HG02938 (cell line): ENCODE measurements around the gene WDR5.

Experiments used
- ATAC-seq: cut with Tn5 transposase; IDR thresholded peaks from one replicate; pipeline ENCODE4 v1.9.1; 2021; ENCODE audit warnings: mild to moderate bottlenecking, moderate library complexity; ENCODE audit not compliant: unreplicated experiment

WDR5 gene

DNA sequence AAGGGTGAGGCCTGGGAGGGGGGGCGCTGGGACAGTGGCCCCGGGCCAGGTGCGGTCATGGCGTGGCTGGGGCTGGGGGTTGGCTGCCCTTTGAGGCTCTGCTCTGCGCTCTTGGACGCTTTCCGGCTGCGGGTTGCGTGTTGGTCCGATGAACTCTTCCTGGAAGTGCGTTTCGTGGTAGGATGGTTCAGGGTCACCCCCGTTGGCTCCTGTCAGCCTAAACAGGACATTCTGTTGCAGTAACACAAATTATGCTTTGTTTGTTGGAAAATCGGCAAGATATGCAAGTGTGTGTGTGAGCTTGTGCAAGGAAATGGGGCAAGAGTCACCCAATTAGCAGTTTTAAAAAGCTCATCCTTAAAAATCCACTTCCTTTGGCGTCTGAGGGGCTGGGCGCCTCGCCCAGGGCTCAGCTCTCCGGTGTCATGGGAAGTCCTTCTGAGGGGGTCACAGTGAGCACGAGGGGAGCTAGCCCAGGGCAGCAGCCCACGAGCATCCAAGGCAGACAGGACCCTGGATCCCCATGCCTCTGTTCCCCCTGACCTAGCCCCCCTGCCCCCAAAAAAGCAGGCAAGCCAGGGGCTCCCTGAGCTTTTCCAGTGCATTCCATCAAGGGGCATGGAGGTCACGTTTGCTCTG lies 50.7 kb downstream of the WDR5 start:
- no peak for ATAC-seq

DNA sequence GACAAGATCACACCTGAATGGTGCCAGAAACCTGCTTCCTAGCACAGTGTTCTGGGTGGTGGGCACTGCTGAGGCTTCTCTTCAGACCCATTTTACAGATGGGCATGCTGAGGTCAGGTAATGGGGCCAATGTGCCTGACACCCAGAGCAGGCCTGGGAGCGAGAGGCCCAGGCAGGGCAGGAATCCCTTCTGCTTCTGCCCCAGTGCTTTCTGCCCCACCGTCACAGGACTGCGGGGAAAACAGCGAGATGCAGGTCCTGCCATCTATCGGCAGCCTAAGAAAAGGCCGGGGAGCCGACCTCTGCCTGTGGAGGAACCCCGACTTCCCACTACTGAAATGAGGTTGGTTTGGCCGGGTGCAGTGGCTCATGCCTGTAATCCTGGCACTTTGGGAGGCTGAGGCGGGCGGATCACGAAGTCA lies 51.2 kb downstream of the WDR5 start:
- no peak for ATAC-seq

DNA sequence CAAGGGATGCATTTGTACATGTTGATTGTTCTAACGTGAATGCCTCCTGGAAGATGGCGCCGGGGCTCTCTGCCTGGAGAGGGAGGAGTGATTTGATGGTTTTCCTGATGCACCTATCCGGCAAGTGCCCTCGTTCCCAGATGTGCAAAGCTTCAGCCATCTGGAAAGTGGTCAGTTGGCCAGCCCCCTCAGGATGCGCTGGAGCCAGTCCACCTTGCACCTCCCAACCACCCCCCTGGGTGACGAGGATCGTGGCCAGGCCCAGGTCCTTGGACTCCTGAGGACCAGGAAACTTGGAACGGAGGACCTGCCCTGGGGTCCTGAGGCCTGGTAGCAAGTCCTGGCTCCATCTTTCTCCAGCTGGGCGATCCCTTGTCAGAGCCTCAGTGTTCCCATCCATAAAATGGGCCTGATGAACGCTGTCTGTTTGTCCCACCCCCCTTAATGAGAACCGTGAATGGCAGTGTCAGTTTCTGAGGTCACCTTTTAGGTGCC lies 52.1 kb downstream of the WDR5 start:
- no peak for ATAC-seq

DNA sequence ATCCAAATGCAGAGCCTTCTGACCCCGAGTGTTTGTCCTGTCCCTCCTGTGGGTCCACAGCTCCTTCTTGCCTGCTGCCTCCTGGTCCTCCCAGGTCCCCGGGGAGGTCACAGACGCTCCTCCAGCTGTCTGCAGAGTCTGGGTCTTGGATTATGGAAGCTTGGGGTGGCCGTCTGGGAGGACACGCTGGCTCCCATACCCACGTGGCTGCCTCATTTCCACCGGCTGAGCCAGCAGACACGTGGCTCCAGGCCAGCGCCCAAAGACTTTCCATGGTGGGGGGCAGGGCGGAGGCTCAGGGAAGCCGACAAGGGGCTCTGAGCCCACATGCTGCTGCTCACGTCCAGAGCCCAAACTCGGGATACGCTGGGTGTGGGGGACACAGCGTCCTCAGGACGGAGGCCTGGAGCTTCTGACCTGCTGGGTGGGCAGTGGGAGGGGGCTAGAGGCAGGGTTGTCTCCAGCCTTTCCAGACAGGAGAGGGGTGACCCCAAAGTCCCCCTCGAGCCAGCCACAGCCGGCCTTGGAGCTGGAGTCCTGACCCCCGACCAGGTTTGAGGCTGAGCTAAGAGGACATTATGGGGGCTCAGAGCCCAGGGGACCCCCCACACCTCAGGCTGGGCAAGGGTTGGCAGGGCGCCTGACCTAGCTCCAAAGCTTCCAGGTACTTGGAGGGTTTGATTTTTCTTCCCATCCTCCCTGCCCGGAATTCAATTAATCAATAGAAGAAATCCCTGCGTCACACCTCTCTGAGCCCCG lies 52.7 kb downstream of the WDR5 start:
- ATAC-seq: no peak

DNA sequence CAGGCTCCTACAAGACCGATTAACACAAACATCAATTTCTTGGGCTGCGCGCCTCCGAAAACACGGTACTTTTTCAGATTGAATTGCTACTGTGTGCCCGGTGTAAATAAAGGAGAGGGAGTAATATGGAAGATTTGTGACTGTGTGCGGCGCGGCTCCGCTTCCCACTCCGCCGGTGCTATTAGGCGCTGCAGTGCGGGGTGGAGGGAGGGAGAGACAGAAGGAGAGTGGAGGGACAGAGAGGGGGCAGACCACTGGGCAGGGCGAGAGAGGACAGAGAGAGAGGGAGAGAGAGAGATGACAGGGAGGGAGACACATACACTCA lies 53.2 kb downstream of the WDR5 start:
- ATAC-seq: no peak

DNA sequence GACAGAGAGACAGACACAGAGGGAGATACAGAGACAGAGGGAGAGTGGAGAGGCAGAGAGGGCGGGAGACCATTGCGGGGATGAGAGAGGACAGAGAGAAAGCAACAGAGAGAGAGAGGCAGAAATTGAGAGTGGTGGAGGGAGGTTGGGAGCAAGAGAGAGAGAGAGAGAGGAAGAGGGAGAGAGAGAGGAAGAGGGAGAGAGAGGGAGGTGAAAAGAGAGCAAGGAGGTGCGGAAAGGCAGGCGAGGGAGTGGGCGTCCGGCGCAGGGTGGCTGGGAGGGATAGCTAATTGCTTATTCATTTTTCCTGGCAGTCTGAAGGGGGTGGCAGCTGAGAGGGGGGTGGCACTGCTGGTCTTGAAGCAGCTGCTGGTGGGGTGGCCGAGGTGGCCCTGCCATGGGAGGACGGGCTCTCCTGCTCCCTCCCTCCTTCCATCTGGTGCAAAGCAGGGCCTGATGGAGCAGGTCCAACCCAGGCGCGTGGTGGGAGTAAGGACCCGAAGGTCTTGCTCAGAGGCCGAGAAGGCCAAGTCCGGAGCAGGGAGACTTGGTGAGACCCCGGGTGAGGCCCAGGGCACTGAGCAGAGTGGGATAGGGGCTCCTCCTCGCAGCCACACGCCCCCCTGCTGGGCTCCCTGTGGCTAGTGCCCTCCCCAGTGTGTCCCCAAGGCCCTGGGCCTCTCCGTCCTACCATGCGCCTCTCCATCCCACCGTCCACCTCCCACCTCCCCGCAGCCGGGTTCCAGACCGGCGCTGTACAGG lies 53.8 kb downstream of the WDR5 start:
- ATAC-seq: no peak

DNA sequence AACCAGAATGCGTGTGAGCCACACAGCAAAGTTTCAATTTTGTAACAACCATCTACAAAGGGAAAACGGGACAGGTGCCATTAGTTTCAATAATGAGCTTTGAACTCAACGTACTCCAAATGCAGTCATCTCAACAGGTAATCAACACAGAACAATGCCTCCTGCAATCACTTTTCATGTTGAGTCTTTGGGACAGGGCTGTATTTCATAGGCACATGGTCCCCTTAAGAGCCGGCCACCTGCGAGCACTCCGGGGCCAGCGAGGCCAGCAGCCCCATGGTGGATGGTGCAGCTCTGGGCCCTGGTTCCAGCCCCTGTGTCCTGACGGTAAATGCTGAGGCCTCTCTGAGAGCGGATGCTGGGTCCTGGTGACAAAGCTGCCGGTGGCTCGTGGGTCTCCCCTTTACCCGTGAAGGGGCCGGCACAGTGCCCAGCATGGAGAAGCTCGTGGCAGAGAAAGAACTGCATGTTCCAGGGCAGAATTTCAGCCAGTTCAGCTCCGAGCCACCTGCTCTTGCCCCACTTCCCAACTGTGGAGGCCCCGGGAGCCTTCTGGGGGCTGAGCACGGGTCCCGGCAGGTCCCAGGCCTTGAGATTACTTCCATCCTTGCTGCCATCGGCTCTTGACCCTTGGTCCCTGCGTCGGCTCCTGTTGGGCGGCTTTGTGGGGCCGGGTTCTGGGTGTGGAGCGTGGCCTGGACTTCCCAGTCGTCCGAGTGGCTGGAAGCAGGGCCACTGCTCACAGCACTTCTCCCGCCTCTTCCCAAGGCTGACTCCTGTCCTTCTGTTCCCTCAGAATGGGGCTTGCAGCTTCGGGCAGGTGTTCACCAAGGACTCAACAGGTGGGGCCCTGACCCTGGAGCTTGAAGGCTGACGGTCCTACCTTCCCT lies 54.6 kb downstream of the WDR5 start:
- ATAC-seq: no peak

DNA sequence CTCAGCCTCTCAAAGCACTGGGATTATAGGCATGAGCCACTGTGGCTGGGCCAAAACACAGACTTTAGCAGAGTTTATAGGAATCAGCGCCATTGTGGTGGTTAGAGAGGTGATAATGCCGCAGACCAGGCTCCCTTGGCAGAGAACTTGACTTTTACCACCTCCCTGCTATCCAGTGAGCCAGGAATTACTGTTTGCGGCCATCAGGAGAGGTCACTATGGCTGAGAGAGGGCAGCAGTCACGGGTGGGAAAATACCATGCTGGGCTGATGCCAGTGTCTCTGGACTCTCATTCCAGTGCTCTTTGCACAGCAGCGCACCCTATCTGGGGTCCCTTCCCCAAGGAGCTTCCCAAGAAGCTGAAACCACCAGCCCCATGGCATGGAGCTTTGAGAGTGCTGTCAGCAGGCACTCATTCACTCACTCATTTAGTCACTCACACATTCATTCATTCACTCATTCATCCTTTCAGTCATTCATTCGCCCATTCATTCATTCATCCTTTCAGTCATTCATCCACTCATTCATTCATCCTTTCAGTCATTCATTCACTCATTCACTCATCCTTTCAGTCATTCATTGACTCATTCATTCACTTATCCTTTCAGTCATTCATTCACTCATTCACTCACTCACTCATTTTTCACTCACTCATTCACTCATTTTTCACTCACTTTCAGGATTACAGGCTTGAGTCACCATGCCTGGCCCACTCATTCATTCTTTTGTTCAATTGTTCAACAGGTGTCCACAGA lies 55.8 kb downstream of the WDR5 start:
- no peak for ATAC-seq

DNA sequence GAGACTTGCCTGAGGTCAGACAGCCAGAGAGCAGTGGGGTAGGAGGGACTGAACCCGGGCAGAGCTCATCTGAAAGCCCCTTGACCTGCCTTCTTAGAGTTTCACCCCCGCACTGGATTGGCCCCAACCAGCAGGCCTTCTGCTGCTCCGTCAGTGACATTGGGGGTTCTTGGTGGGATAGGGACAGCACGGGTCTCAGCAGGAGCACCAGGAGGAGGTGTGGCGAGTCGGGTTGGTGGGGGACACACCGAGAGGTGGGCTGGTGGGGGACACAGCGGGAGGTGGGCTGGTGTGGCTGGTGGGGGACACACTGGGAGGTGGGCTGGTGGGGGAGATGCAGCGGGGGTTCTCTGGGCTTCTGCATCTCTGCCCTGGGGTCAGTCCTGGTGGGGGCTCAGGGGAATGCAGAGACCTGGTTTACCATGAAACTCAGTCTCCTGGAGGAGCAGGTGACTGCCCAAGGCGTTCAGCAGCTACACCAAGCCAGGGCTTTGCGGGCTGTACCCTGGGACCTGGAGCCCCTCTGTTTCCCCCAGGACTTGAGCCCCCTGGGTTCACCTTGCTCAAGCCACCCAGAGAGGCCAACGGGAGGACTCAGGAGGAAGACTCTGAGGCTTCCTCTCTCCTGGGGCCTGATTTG lies 56.5 kb downstream of the WDR5 start:
- no peak for ATAC-seq

DNA sequence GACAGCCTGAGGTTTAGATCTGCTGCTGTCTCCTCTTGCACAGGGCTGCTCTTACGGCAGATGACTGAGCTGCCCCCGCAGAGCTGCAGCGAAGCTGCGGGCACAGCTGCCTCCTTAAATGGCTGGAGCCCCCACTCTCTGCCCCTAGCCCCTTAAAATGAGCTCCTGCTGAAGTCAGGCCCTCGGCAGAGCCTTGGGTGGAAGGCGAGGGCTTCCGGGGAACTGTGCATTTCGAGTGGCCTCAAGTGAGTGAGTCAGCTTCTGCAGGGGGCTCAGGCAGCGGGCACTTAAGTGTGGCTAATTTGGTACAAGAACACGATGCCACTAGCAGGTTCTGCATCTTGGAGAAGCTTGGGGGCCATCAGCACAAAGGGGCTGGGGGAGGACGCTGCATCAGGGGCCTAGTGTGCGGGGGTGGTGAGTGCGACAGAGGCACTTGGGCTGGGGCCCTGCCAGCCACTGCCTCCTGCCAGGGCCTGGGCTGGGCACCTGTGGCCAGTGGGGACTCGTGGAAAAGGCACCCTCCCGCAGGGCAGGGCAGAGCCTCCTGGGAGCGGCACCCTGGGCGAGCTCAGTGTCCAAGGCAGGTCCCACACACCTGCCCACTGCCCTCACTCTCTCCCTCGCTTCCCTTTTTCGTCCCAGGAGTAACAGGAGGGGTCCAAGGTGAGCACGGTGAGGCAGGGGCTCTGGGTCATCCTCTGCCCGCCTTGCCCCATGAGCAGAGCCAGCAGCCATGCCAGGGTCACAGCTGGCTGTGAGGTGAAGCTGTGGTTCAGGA lies 57.3 kb downstream of the WDR5 start:
- ATAC-seq: no peak

DNA sequence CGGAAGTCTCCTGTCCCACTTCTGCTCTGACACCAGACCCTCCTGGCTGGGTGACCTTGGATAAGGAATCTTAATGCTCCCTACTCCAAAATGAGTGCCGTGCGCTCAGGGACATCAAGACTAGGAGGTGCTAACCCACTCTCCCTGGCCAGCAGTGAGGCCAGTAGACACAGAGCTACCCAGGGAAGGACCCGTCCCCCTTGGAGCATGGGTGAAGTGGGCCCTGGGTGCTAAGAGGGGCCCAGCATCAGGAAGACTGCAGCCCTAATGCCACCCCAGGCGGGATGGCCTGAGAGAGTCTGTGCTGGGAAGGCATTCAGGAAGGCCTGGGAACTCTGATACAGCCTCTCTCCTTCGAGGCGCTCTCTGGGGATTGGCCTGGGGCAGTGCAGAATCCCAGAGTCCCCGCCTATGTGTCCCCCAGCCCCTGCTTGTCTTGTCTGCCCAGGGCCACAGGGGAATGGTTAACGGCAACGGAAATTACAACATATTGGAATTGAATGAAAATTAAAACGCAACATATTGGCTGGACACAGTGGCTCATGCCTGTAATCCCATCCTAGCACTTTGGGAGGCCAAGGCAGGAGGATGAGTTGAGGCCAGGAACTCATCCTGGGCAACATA lies 58.1 kb downstream of the WDR5 start:
- ATAC-seq: no peak

DNA sequence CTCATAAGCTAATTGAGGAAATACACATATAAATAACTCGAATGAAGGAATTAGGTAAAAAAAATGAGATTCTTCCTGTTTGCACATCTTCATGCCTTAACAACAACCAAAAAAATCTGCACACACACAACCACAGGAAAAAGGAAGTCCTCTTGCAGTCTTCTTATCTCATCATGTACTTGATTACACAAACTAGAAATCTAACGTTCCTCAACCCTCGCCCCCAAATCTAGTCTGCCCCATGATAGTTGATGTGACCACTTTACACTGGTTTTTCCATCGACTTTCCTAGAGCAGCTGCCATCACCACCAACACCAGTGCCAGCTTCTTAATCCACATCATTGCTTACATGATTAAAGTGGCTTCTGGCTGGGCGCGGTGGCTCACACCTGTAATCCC lies 59.7 kb downstream of the WDR5 start:
- no peak for ATAC-seq

DNA sequence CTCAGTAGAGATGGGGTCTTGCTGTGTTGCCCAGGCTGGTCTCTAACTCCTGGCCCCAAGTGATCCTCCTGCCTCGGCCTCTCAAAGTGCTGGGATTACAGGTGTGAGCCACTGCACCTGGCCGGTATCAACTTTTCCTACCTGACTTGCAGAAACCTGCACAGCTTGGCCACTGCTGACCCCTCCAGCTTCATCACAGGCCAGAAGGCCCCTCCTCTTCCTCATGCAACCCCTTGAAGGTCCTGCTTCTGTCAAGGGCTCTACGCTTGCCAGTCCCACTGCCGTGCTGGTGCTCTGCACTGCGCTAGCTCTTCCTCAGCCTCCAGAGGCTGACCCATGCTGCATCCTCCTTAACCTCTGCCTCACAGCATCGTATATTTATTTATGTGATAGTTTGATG lies 61.0 kb downstream of the WDR5 start:
- ATAC-seq: no peak

DNA sequence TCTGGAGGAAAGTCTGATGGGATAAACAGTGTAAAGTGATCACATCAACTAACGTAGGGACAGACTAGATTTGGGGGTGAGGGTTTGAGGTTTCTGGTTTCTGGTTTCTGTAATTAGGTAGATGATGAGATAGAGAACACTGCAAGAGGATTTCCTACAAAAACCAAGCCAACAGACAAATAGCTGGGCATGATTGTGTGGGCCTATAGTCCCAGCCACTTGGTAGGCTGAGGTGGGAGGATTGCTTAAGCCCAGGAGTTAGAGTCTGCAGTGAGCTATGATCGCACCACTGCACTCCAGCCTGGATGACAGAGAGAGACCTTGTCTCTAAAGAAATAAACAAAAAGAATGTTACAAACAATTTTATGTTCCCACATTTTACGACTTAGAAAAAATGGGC lies 62.9 kb downstream of the WDR5 start:
- no peak for ATAC-seq

DNA sequence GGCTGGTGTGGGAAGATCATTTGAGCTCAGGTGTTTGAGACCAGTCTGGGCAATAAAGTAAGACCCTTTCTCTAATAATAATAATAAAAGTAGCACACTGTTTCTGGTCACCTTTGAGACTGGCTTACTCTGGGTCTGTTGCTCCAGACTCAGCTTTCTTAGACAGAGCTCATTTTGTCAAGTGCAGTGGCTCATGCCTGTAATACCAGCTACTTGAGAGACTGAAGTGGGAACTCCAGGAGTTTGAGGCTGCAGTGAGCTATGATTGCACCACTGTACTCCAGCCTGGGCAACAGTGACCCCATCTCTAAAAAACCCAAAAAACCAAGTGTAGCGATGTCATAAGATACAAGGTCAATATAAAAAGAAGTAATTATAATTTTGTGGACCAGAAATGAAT lies 64.8 kb downstream of the WDR5 start:
- no peak for ATAC-seq

DNA sequence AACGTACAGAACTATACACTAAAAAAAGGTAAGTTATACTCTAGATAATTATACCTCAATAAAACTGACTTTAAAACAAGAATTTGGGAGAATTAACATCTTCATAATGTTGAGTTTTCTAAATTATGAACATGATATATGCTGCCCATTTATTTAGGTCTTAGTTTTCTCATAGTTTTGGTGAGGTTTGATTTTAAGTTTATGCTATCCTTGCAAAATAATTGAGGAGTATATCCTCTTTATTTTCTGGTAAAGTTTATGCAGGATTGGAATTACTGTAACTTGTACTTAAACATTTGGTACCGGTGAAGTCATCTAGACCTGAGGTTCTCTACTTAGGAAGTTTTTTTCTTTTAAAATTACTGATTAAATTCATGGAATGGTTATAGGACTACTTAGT lies 67.3 kb downstream of the WDR5 start:
- no peak for ATAC-seq

DNA sequence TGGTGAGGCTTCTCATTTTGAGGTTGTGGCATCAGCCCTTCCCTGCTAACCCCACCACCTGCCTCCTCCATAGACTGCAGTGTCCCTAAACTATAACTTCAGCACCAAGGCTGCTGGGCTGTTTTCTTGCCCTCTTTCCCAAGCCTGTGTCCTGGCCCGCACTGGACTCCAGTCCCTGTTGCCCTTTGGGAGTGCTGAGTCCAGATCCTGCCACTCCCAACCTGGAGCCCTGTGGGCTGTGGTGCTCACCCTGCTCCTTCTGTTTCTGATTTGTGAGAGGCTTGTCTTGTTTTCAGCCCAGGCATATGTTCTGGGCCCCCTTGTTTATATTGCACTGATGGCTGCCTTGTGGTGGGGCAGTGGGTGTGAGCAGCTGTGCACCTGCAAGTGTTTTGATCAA lies 68.2 kb downstream of the WDR5 start:
- no peak for ATAC-seq

DNA sequence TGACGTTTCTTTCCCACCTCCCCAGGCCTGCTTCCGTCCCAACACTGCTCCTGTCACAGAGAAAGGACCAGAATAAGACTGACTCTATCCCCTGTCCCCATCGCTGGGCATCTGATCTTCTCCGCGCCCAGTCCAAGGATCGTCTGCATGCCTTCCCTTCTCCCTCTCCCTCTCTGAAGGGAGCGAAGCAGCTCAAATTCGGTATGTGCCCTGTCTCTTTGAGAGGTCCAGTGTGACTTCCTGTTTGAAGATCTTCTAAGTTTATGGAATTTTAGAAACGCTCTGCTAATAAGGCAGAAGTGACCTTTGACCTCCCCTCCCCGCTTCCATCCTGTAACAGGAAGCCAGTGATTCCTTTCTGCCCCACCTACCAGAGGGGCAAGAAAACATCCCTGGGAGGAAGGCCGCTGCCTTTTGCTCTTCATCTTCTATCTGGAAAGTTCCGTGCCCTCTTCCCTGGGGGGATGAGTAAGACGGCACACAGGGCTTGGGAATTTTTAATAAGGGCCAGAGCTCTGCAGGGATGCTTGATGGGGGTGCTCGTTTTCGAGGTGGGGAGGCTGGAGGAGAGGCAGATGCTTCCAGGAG lies 69.2 kb downstream of the WDR5 start:
- no peak for ATAC-seq
